Fibroblast of the aortic adventitia (primary cell): ENCODE measurements around the gene TMEM236. TPM values are rescaled to one million over a fixed set of nuclear protein-coding genes. Genes with fewer than 3 reads are reported as not detected.
"Not testable (repeated sequence)": the region's sequence is repeated elsewhere in the genome, so short reads cannot be mapped to it uniquely, and the experiment has no call there.

Experiments used
- DNase-seq: peaks from one replicate; pipeline ENCODE4 v3.0.0-alpha.2; 2010; ENCODE audit warnings: low read depth
- H3K4me3 ChIP-seq: 2 replicates; pipeline ENCODE4 v1.5.1; 2011; ENCODE audit warnings: low read depth, mild to moderate bottlenecking, control low read depth, low read length, moderate library complexity
- total RNA-seq: library from RNA; depleted of rRNA; stranded (reverse); fragments of >200 nt; gene quantifications from 2 replicates; pipeline ENCODE4 v1.2.3, GENCODE V29; 2012; ENCODE audit warnings: low replicate concordance
- TF ChIP-seq, protein P1 (sequence below): IDR thresholded peaks from 2 replicates; pipeline ENCODE4 v1.5.1; 2011; ENCODE audit warnings: mild to moderate bottlenecking, low read length, control low read depth, inconsistent platforms; ENCODE audit not compliant: insufficient read depth

TMEM236 gene
- total RNA-seq, 1 donor: 0.09 TPM

DNA sequence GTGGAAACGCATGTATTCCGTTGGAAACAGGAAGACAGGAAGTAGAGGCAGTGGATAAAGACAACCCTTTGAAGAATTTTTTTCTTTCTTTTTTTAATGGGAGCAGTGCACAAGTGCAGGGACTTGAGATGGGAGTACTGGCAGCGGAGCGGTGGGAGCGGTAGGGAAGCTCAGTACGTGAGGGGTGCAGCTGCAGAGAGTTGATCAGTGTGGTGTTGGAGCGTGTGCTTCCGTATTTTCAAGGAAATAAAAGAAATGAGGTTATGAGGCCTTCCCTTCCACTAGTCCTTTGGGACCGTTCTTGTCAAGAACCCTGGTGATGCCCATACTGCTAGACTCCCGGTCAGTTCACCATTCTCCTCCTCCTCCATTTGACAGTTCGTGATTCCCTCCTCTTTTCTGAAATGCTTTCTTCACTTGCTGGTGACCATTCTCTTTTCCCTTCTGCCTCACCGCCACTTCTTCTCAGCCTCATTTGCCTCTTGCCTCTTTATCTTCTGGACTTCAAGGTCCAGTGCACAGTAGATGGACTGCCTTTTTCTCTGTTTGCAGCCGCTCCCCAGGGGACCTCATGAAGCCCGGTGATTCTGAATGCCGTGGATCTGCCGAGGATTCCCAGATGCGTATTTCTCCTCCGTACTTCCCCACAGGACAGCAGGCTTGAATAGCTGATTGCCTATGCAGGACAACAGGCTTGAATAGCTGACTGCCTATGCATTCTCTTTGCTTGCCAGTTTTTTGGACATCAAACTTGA is 39.1 kb upstream of the TMEM236 start:
- H3K4me3 ChIP-seq: no peak overlapping the region
- no peak for DNase-seq
- TF ChIP-seq, protein P1, sequence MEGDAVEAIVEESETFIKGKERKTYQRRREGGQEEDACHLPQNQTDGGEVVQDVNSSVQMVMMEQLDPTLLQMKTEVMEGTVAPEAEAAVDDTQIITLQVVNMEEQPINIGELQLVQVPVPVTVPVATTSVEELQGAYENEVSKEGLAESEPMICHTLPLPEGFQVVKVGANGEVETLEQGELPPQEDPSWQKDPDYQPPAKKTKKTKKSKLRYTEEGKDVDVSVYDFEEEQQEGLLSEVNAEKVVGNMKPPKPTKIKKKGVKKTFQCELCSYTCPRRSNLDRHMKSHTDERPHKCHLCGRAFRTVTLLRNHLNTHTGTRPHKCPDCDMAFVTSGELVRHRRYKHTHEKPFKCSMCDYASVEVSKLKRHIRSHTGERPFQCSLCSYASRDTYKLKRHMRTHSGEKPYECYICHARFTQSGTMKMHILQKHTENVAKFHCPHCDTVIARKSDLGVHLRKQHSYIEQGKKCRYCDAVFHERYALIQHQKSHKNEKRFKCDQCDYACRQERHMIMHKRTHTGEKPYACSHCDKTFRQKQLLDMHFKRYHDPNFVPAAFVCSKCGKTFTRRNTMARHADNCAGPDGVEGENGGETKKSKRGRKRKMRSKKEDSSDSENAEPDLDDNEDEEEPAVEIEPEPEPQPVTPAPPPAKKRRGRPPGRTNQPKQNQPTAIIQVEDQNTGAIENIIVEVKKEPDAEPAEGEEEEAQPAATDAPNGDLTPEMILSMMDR: no peak

DNA sequence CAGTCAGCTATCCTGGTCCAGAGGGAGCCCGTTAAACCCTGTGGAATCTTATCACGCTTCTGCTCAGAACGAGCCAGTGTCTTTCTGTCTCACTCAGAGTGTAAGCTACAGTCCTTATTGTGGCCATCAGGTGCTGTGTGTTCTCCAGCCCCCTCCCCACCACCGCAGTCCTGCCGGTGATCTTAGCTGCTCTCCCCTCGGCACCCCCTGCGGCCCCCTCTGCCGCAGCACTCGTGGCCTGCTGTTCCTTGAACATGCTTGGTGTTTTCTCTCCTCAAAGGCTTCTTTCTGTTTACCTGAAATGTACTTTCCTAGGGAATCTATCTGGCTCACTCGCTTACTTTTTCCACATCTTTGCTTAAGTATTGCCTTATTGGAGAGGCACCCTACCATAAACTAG is 38.2 kb upstream of the TMEM236 start:
- H3K4me3 ChIP-seq: no peak overlapping the region
- DNase-seq: no peak
- TF ChIP-seq, protein P1: no peak

DNA sequence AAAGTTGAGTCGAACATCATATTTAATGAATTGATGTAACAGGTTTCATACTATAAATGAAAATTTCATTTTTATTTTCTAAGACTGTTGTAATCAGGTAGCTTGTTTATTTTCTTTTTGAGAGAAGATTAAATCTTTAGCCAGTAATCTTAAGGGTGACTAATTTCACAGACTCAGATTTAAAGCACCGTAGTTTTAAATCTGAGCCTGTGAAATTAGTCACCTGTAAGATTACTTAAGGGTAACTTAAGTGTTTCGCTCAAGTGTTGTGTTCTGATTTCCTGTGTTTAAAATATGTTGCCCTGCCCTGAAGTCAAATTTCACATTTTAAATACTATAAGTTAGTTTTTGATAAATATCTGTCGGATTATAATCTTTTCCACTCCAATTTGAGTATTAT is 35.8 kb upstream of the TMEM236 start:
- TF ChIP-seq, protein P1: no peak
- no peak overlapping the region for H3K4me3 ChIP-seq
- DNase-seq: no peak

DNA sequence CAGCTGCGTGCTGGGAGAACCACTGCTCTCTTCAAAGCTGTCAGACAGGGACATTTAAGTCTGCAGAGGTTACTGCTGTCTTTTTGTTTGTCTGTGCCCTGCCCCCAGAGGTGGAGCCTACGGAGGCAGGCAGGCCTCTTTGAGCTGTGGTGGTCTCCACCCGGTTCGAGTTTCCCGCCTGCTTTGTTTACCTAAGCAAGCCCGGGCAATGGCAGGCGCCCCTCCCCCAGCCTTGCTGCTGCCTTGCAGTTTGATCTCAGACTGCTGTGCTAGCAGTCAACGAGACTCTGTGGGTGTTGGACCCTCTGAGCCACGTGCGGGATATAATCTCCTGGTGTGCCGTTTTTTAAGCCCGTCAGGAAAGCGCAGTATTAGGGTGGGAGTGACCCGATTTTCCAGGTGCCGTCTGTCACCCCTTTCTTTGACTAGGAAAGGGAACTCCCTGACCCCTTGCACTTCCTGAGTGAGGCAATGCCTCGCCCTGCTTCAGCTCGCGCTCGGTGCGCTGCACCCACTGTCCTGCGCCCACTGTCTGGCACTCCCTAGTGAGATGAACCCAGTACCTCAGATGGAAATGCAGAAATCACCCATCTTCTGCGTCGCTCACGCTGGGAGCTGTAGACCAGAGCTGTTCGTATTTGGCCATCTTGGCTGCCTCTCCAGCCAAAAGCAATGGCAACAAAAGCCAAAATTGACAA is 29.5 kb upstream of the TMEM236 start:
- not testable (repeated sequence) for DNase-seq, H3K4me3 ChIP-seq

DNA sequence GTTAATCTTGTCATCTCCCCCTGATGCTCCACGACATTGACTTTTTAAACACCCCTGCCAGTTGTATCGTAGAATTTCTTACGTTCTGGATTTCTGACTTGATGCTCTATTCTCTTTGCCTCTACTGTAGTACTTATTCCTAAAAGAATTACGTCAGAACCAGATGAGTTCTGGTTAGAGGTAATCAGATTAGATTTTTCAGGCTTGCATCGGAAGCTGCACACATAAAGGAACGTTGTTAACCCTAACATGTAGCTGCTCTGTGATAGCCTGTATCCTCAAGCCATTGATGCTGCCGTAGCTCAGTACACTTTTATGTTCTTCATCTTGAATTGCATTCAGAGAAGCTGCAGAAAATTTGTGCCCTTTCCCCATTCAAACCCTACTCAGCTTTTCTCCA is 26.3 kb upstream of the TMEM236 start:
- TF ChIP-seq, protein P1: no peak
- H3K4me3 ChIP-seq: no peak overlapping the region
- DNase-seq: no peak

DNA sequence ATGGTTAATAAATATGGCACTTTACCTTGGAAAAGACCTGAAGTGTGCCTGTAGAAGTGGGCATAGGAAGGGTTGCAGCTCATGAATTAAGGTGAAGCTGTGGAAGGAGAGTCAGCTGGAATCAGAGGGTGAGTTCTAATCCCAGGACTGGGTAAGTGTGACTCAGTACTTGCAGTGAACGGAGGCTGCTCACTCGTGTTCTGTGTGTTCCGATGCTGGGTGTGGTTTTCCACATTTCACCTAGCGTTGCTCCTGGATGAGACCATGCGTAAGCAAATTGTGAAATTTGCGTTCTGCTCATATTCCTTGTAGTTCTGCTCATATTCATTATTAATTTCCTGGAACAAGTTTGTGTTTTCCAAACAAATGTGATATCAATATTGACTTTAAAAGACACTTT is 22.4 kb upstream of the TMEM236 start:
- no peak for DNase-seq
- TF ChIP-seq, protein P1: no peak
- no peak overlapping the region for H3K4me3 ChIP-seq

DNA sequence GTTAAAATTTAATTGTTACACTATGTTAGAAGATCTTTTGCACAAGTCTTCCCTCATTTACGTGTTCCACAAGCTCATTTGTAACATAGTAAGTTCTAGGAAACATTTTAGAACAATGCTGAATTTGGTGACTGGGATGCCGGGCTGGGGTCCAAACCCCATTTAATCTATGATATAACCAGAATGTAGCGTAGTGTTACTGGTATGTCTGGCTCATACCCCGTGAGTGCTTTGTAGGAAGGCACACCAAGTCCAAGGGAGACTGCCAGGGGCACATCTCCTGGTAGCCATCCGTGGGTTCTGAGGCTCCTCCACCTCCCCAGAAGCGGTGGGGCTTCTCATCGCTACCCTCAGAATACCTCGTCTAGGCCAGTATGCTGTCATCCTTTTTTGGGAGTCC is 21.3 kb upstream of the TMEM236 start:
- peak; percentile 89 for DNase-seq
- TF ChIP-seq, protein P1: no peak
- no peak overlapping the region for H3K4me3 ChIP-seq
